Measurements from ENCODE around the gene PARP16. TPM values are rescaled to one million over a fixed set of nuclear protein-coding genes. Genes with fewer than 3 reads are reported as not detected.

PARP16 gene
- total and polyA plus RNA-seq, 9 of the 15 experiments (the other 6 are each of a cell fraction or from before 2014, with no cell fraction given) = 3.0 to 9.9 (median 5.8) TPM

GRCh38 chr15:65304381-65305149 is 17.9 kb upstream of the PARP16 start, which contains the start of gene RNU5B-1 (continued):
- TF ChIP-seq, protein P1, sequence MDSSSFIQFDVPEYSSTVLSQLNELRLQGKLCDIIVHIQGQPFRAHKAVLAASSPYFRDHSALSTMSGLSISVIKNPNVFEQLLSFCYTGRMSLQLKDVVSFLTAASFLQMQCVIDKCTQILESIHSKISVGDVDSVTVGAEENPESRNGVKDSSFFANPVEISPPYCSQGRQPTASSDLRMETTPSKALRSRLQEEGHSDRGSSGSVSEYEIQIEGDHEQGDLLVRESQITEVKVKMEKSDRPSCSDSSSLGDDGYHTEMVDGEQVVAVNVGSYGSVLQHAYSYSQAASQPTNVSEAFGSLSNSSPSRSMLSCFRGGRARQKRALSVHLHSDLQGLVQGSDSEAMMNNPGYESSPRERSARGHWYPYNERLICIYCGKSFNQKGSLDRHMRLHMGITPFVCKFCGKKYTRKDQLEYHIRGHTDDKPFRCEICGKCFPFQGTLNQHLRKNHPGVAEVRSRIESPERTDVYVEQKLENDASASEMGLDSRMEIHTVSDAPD (CRISPR knock-in tag; IDR thresholded peaks at IDR 0.05) = 0 out of 2 replicates have a peak, but pooled peaks have one; percentile 18
- TF ChIP-seq JUN (IDR thresholded peaks at IDR 0.05; ENCODE audit: borderline replicate concordance, low read depth, low read length) (0 out of 2 replicates have a peak, but pooled peaks have one; percentile 29), JUN (CRISPR knock-in tag; IDR thresholded peaks at IDR 0.05; ENCODE audit: borderline replicate concordance) (no peak), JUND (IDR thresholded peaks at IDR 0.05; ENCODE audit: borderline replicate concordance, low read depth, low read length) (peak; percentile 29; the same call in 1 of the 2 replicates), JUND (tag; IDR thresholded peaks at IDR 0.05; ENCODE audit: borderline replicate concordance, low read depth, low read length) (no peak; the same call in 2 of the 3 replicates), RERE (CRISPR knock-in tag; IDR thresholded peaks at IDR 0.05; ENCODE audit: borderline replicate concordance) (peak; percentile 68; the same call in 1 of the 2 replicates), RNF2 (IDR thresholded peaks at IDR 0.05) (peak; percentile 100), TAF7 (tag; IDR thresholded peaks at IDR 0.05) (no peak; the same call in 1 of the 2 replicates), MCM3 (IDR thresholded peaks at IDR 0.05) (no peak), COPS2 (conservative IDR thresholded peaks at IDR 0.05) (no peak), OTX1 (CRISPR knock-in tag; IDR thresholded peaks at IDR 0.05) (peak; percentile 99), ZNF778 (CRISPR knock-in tag; IDR thresholded peaks at IDR 0.05) (no peak), CBX2 (IDR thresholded peaks at IDR 0.05; ENCODE audit: insufficient read depth, low read length, poor library complexity, severe bottlenecking) (no peak), NFE2 (IDR thresholded peaks at IDR 0.05; ENCODE audit: low read depth) (no peak), SIX5 (IDR thresholded peaks at IDR 0.05; ENCODE audit: borderline replicate concordance in 1 of 2, insufficient read depth in 1 of 2, low read depth in 1 of 2, low read length in 2 of 2) (no peak; a peak in 1 of 4 replicates), ERF (CRISPR knock-in tag; IDR thresholded peaks at IDR 0.05) (peak; percentile 98), ELK3 (CRISPR knock-in tag; IDR thresholded peaks at IDR 0.05) (peak; percentile 86), CBFA2T3 (IDR thresholded peaks at IDR 0.05) (peak; percentile 68)
- TF ChIP-seq, protein P2, sequence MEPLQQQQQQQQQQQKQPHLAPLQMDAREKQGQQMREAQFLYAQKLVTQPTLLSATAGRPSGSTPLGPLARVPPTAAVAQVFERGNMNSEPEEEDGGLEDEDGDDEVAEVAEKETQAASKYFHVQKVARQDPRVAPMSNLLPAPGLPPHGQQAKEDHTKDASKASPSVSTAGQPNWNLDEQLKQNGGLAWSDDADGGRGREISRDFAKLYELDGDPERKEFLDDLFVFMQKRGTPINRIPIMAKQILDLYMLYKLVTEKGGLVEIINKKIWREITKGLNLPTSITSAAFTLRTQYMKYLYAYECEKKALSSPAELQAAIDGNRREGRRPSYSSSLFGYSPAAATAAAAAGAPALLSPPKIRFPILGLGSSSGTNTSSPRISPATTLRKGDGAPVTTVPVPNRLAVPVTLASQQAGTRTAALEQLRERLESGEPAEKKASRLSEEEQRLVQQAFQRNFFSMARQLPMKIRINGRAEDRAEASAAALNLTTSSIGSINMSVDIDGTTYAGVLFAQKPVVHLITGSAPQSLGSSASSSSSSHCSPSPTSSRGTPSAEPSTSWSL (CRISPR knock-in tag; IDR thresholded peaks at IDR 0.05; ENCODE audit: borderline replicate concordance) = no peak

All from K562 (cell line).